HG02623 (cell line): ENCODE measurements around the gene RBMS3.
"Not testable (repeated sequence)": the region's sequence is repeated elsewhere in the genome, so short reads cannot be mapped to it uniquely, and the experiment has no call there.

Experiments used
- ATAC-seq: cut with Tn5 transposase; IDR thresholded peaks from one replicate; pipeline ENCODE4 v1.9.1; 2021; ENCODE audit warnings: moderate library complexity; ENCODE audit not compliant: unreplicated experiment

Gene RBMS3

DNA sequence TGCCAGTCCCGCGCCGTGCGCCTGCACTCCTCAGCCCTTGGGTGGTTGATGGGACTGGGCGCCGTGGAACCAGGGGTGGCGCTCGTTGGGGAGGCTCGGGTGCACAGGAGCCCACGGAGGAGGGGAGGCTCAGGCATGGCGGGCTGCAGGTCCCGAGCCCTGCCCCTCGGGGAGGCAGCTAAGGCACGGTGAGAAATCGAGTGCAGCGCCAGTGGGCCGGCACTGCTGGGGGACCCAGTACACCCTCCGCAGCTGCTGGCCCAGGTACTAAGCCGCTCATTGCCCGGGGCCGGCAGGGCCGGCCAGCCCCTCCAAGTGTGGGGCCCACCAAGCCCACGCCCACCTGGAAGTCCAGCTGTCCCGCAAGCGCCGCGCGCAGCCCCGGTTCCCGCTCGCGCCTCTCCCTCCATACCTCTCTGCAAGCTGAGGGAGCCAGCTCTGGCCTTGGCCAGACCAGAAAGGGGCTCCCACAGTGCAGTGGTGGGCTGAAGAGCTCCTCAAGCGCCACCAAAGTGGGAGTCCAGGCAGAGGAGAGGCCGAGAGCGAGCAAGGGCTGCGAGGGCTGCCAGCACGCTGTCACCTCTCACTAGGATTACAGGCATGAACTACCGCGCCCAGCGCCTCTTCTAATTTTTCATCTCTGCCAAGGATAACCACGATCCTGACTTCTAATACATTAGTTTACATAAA lies 192.8 kb downstream of the RBMS3 start:
- not testable (repeated sequence) for ATAC-seq

DNA sequence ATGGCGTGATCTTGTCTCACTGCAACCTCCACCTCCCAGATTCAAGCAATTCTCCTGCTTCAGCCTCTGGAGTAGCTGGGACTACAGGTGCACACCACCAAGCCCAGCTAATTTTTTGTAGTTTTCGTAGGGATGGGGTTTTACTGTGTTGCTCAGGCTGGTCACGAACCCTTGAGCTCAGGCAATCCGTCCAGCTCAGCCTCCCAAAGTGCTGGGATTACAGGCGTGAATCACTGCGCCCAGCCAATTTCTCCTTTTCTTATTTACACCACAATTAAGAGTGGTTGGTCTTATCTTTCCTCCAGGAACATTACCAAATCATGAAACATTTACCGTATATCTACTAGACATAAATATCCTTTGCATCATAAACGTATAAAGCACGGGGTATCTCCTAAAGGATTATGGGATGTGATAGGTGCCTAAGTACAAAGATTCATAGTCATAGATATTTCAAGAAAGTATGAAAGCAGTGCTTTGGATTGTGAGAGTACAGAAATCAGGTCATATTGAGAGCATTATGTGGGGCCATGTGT lies 194.5 kb downstream of the RBMS3 start:
- no peak for ATAC-seq

GRCh38 chr3:29475854-29476253 lies 195.0 kb downstream of the RBMS3 start:
- ATAC-seq, result no peak

GRCh38 chr3:29478611-29479010 lies 197.7 kb downstream of the RBMS3 start:
- ATAC-seq, result no peak

DNA sequence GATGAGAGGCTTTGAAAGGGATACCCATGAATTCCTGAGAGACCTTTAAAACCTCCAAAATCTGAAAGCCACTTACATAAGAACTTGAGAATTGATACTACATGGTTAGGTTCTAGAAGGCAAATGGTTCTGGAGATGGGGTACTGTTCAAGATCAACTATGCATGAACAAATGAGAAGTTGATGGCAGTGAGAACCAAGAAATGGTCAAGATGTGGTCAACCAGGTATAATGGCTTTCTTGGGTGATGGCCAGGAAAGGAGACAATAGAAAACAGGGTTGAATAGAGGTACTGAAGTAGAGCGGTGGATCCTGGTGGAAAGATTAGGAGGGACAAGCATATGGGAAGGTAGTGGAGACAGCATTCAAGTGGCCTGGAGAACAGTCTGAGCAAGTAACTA lies 200.4 kb downstream of the RBMS3 start:
- no peak for ATAC-seq

DNA sequence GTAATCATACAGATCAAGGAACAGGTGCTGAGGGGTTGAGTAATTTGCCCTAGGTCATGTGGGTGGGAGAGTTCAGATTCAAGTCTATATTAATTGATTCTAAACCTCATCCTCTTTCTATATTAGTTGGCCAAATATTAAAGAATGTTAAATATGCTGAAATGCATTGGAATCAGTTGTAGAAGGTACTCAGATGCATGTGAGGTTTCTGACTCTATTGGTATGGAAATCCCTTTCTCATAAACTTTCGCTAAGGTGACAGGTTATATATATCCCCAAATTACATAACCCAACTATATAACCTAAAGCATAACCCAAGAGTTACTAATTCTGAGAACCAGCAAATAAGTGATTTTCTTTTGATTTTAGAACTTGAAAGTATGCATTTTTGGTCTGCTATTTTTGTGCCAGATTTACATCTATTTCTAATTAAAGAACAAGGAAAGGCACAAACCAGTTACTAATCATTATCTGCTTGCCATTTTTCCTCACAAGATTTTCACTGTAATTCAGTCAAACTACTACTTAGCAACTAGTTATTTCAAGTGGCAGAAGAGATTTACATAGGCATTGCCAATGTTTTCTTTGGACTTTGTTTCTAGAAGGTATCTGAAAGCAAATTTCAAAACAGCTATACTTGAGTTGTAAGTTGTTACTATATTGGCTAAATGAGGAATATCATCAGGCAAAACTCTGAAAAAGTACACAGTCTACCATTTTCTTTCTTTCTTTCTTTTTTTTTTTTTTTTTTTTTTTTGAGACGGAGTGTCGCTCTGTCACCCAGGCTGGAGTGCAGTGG lies 201.3 kb downstream of the RBMS3 start:
- no peak for ATAC-seq

GRCh38 chr3:29484633-29485032 lies 203.8 kb downstream of the RBMS3 start:
- ATAC-seq, result no peak

GRCh38 chr3:29486096-29486495 lies 205.2 kb downstream of the RBMS3 start:
- no peak for ATAC-seq

DNA sequence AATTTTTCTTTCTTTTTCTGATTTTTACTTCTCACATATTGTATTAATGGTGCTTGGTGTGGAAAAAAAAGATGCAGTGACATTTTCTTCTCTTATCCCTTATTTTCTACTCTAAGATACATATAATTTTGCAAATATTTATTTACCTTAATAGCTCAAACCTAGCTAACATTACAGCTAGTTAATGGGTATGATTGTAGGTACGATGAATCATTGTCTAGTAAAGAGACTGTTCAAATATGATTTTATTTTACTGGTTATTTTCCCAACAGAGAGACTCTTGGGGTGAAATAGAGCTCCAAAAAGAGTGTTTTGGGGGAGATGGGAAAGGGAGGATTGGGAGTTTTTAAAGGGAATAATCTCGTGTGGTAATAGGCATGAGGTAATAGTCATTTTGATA lies 206.0 kb downstream of the RBMS3 start:
- ATAC-seq, result no peak

DNA sequence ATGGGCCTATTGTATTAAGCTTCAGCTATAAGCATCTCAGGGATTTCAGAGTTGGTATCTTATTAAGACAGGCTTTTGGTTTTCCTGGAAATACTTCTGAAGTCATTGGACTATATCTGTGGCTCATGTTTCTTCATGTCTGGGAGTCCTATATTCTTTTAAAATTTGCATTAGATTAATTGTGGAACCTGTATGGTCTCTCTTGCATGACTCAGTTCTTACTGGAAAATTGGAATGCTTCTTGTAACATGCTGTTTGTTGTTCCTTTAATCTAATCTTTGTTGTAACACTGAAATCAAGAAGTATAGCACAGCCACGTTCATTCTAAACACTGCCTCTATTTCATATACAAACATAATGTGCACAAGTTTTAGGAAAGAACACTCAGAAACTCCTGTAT lies 208.1 kb downstream of the RBMS3 start:
- no peak for ATAC-seq

- no peak for ATAC-seq
Observed at GRCh38 chr3:29493109-29493508, 212.2 kb downstream of the RBMS3 start.

GRCh38 chr3:29494305-29495036 lies 213.6 kb downstream of the RBMS3 start:
- ATAC-seq, result no peak

- ATAC-seq, result no peak
Observed at GRCh38 chr3:29497282-29497681, 216.4 kb downstream of the RBMS3 start.

- no peak for ATAC-seq
Observed at GRCh38 chr3:29502771-29503170, 221.9 kb downstream of the RBMS3 start.

GRCh38 chr3:29503314-29503713 lies 222.4 kb downstream of the RBMS3 start:
- ATAC-seq, result no peak

GRCh38 chr3:29503958-29504357 lies 223.1 kb downstream of the RBMS3 start:
- ATAC-seq, result no peak

DNA sequence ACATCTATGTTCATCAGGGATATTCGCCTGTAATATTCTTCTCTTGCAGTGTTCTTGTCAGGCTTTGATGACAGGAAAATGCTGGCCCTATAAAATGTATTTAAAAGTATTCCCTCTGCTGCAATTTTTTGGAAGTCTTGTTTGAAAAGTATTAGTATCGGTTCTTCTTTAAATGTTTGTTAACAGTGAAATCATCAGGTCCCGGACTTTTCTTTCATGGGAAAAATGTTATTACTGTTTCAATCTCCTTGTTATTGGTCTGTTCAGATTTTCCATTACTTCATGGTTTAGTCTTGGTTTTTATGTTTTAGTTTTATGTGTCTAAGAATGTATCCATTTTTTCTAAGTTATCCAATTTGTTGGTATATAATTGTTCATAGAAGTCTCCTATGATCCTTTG lies 225.6 kb downstream of the RBMS3 start:
- no peak for ATAC-seq

DNA sequence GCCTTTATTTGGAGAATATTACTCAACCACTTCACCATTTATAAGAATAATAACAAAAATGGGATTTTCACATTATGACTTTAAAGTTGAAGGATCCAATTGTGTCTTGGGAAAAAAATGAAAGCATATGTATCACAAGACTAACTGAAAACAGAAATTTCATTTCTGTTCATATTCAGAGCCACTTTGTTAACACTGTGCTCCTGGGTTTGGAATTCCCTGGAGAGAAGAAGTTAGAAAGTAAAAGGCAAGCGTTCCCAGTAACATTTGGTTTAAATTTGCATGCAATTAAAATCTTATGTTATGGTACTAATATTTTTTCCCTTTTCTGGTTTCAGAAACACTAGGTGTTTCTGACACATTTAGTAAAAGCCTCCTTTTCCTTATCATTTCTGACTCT lies 230.8 kb downstream of the RBMS3 start:
- ATAC-seq, result no peak

- no peak for ATAC-seq
Observed at GRCh38 chr3:29512641-29513040, 231.8 kb downstream of the RBMS3 start.

GRCh38 chr3:29513236-29513635 lies 232.4 kb downstream of the RBMS3 start:
- no peak for ATAC-seq

DNA sequence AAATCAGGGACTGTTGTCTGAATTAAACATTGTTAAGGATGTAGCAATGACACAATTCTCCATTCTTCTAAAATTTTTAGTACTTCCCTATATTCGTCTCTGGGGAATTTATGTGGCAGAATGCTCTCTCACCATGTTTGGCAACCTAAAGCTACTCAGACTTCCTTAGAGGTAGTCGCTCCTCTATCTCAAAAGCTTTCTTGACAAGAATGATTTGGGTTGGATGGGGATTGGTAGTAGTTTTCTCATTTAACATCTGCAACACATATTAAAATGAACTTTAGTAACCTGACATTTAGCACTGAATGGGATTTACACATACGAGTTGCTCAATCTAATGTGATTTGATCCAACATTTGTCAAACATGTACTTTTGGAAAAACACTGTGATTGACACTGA lies 233.3 kb downstream of the RBMS3 start:
- ATAC-seq, result no peak

- no peak for ATAC-seq
Observed at GRCh38 chr3:29514912-29515311, 234.0 kb downstream of the RBMS3 start.
